ENCODE measurements around the gene SMIM45.

Gene SMIM45

GRCh38 chr22:41989246-41989645 lies 37.3 kb downstream of the SMIM45 start:
- Mint-ChIP-seq H3K4me1 (no peaks in the 10 kb centered on the region), H3K4me3 (no peak overlapping the region), H3K36me3 (no peaks in the 10 kb centered on the region), H3K27ac (no peak overlapping the region), H3K9me3 (no peaks in the 10 kb centered on the region)
- ATAC-seq (no peak), DNase-seq (ENCODE audit: low spot score in 2 of 2) (no peak)

GRCh38 chr22:41991111-41991510 lies 39.2 kb downstream of the SMIM45 start:
- no peaks in the 10 kb centered on the region for H3K4me1 Mint-ChIP-seq
- ATAC-seq (no peak), DNase-seq (ENCODE audit: low spot score in 2 of 2) (no peak)
- H3K4me3 Mint-ChIP-seq, result no peak overlapping the region
- no peaks in the 10 kb centered on the region for H3K36me3 Mint-ChIP-seq
- no peaks in the 10 kb centered on the region for H3K9me3 Mint-ChIP-seq
- no peak overlapping the region for H3K27ac Mint-ChIP-seq

GRCh38 chr22:41992496-41992895 lies 40.5 kb downstream of the SMIM45 start:
- Mint-ChIP-seq H3K27ac (no peak overlapping the region), H3K9me3 (no peaks in the 10 kb centered on the region), H3K36me3 (no peaks in the 10 kb centered on the region), H3K4me1 (no peaks in the 10 kb centered on the region), H3K4me3 (no peak overlapping the region)
- ATAC-seq (no peak), DNase-seq (ENCODE audit: low spot score in 2 of 2) (no peak)

DNA sequence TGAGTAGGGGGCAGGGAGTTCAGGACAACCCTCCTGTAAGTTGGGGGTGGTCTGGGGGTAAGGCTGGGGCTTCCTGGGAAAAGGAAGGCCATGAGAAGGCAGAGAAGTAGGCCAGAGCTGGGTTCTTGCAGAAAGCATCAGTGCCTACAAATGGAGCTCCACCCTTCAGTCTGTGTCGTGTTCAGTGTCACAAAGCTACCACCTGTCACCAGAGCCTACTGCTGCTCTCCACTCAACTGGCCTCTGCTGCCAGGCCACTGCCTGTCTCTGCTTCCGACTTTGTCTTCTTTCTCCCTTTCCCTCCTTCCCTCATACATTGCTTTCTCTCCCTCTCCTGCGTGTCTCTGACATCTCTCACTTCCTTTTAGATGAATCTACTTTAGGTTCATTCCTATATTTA lies 43.3 kb downstream of the SMIM45 start:
- no peak overlapping the region for H3K27ac Mint-ChIP-seq
- no peak overlapping the region for H3K4me3 Mint-ChIP-seq
- ATAC-seq (no peak), DNase-seq (ENCODE audit: low spot score in 2 of 2) (no peak)
- H3K4me1 Mint-ChIP-seq, result peaks cover 17% of the 10 kb centered on the region
- peaks cover 5% of the 10 kb centered on the region for H3K36me3 Mint-ChIP-seq
- H3K9me3 Mint-ChIP-seq, result peaks cover 2% of the 10 kb centered on the region

DNA sequence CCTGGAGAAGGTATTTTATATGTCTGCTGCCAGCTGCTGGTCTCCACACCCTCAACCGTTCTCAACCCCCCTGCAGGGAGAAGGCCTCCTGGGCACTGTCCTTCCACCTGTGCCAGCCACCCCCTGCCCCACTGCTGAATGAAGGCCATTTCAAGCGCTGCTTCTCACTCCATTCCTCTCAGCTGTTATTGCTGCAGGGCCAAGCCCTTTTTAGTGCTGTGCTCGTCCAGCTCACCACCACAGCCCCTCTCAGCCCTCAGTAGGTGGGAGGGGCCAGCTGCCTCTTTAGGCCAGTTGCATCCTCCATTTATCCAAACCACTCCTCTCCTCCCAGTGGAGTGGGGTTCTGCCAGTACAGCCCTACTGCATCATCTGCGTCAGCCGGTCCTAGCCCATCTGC lies 44.9 kb downstream of the SMIM45 start:
- DNase-seq (ENCODE audit: low spot score in 2 of 2) (no peak), ATAC-seq (no peak)
- peaks cover 19% of the 10 kb centered on the region for H3K4me1 Mint-ChIP-seq
- peaks cover 2% of the 10 kb centered on the region for H3K9me3 Mint-ChIP-seq
- no peak overlapping the region for H3K4me3 Mint-ChIP-seq
- H3K27ac Mint-ChIP-seq, result no peak overlapping the region
- H3K36me3 Mint-ChIP-seq, result peaks cover 5% of the 10 kb centered on the region

GRCh38 chr22:41998361-41999261 lies 46.7 kb downstream of the SMIM45 start, which contains the start of gene WBP2NL:
Gene WBP2NL (plus strand): TSS chr22:41998788. CDS start chr22:41998819, 31 bp downstream.
- Mint-ChIP-seq H3K27ac (peak within 1 kb of the TSS; percentile 91), H3K36me3 (peaks cover 5% of the 10 kb centered on the region), H3K4me3 (peak within 1 kb of the TSS; percentile 79), H3K4me1 (peaks cover 19% of the 10 kb centered on the region), H3K9me3 (peaks cover 2% of the 10 kb centered on the region)
- DNase-seq (ENCODE audit: low spot score in 2 of 2), result peak; percentile 75 to 96
- peak; percentile 84 for ATAC-seq

DNA sequence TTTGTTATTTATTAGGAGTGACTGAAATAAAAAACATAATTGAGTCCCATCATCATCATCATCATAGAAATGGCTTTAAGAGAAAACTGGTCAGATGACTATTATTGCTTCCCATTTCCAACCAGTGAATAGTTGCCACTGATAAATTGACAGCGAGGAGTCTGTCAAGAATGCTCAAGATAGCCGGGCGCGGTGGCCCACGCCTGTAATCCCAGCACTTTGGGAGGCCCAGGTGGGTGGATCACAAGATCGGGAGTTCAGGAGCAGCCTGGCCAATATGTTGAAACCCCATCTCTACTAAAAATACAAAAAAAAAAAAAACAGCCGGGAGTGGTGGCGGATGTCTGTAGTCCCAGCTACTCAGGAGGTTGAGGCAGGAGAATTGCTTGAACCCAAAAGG lies 48.5 kb downstream of the SMIM45 start:
- DNase-seq (ENCODE audit: low spot score in 2 of 2), result no peak
- H3K27ac Mint-ChIP-seq, result no peak overlapping the region

GRCh38 chr22:42001121-42001520 lies 49.2 kb downstream of the SMIM45 start:
- DNase-seq (ENCODE audit: low spot score in 2 of 2), result no peak
- H3K4me3 Mint-ChIP-seq, result no peak overlapping the region
- H3K27ac Mint-ChIP-seq, result no peak overlapping the region

More for the DNA sequence above, 48.5 kb downstream of the SMIM45 start:
- Mint-ChIP-seq H3K36me3 (peaks cover 5% of the 10 kb centered on the region), H3K4me1 (peaks cover 19% of the 10 kb centered on the region), H3K4me3 (no peak overlapping the region), H3K9me3 (peaks cover 2% of the 10 kb centered on the region)
- ATAC-seq, result no peak

DNA sequence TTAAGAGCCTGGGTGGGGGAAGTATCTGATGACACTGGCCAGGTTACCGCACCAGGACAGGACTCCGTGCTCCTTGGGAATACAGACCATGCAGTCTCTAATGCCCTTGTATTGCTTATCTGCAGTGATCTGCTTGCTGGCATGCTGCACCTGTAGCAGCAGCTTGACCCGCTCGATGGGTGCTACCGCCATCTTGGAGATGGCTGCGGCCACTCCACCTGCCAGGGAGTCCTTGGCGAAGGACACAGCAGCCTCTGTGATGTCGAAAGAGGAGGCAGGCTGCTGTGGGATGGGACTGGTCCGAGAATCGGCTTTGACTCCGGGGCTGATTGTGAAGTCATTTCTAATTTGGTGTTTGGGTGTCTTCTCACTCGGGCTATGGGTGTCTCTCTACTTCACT lies 49.8 kb downstream of the SMIM45 start:
- H3K9me3 Mint-ChIP-seq, result peaks cover 2% of the 10 kb centered on the region
- ATAC-seq (no peak), DNase-seq (ENCODE audit: low spot score in 2 of 2) (no peak)
- no peak overlapping the region for H3K4me3 Mint-ChIP-seq
- peaks cover 5% of the 10 kb centered on the region for H3K36me3 Mint-ChIP-seq
- peaks cover 19% of the 10 kb centered on the region for H3K4me1 Mint-ChIP-seq
- H3K27ac Mint-ChIP-seq, result no peak overlapping the region

More at GRCh38 chr22:42001121-42001520, 49.2 kb downstream of the SMIM45 start:
- Mint-ChIP-seq H3K9me3 (peaks cover 2% of the 10 kb centered on the region), H3K4me1 (peaks cover 19% of the 10 kb centered on the region), H3K36me3 (peaks cover 5% of the 10 kb centered on the region)
- no peak for ATAC-seq

DNA sequence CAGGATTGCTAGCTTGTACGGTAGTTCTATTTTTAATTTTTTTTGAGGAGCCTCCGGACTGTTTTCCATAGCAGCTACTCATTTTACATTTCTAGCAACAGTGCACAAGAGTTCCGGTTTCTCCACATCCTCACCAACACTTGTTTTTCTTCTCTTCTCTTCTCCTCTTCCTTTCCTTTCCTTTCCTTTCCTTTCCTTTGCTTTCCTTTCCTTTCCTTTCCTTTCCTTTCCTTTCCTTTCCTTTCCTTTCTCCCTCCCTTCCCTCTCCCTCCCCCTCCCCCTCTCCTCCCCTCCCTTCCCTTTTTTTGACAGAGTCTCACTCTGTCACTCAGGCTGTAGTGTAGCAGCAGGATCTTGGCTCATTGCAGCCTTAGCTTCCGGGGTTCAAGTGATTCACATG lies 56.0 kb downstream of the SMIM45 start:
- peaks cover 7% of the 10 kb centered on the region for H3K9me3 Mint-ChIP-seq
- H3K36me3 Mint-ChIP-seq, result no peaks in the 10 kb centered on the region
- no peaks in the 10 kb centered on the region for H3K4me1 Mint-ChIP-seq
- no peak overlapping the region for H3K4me3 Mint-ChIP-seq
- H3K27ac Mint-ChIP-seq, result no peak overlapping the region
- DNase-seq (ENCODE audit: low spot score in 2 of 2) (no peak), ATAC-seq (no peak)
